NCI-H187 treated with DMSO at 0.1 percent for 48 hours (cell line): ENCODE measurements around the gene ARHGAP25.
A peak's percentile ranks its signal among the peaks of the same experiment; 100 is the strongest.

Source experiments
- DNase-seq: peaks from one replicate; lab custom pipeline; 2025; lab: John Stamatoyannopoulos, UW

Gene ARHGAP25

DNA sequence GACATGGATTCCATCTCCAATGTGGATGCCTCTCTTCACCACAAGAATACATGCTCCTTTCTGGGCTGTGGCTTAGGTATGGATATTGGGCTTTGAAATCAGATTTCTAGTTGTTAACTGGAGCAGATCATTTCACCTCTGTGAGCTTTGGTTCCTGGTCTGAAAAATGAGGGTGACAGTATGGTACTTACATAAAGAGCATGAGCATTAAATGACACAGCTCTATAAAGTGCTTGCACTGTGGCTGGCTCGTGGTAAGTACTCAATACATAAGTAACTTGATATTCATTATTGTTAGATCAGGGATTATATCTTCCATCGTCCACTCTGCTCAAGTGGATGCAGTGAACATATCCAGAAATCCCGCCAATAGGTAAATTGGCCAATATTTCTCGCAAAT lies 33.4 kb downstream of the ARHGAP25 start:
- DNase-seq: no peak

- DNase-seq: no peak
These were observed 33.9 kb downstream of the ARHGAP25 start for GRCh38 chr2:68768461-68768860.

DNA sequence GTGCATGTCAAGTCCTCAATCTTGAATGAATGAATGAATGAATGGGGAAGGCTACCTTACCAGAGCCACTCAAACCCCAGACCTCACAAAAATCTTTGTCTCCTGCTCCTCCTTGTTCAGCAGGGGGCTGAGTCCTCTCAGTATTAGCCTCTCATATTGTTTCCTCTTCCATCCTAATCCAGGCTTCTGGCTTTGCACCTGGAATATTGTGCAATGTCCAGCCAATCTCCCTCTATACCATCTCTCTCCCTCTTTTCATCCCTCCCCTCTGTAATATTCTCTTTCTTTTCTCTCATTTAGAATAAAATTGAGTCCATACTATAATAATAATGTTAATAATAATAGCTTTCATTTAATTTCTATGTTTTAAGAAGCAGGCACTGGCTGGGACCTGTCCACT lies 34.3 kb downstream of the ARHGAP25 start:
- DNase-seq: no peak

- DNase-seq: no peak
These were observed 35.1 kb downstream of the ARHGAP25 start for GRCh38 chr2:68769586-68770270.

DNA sequence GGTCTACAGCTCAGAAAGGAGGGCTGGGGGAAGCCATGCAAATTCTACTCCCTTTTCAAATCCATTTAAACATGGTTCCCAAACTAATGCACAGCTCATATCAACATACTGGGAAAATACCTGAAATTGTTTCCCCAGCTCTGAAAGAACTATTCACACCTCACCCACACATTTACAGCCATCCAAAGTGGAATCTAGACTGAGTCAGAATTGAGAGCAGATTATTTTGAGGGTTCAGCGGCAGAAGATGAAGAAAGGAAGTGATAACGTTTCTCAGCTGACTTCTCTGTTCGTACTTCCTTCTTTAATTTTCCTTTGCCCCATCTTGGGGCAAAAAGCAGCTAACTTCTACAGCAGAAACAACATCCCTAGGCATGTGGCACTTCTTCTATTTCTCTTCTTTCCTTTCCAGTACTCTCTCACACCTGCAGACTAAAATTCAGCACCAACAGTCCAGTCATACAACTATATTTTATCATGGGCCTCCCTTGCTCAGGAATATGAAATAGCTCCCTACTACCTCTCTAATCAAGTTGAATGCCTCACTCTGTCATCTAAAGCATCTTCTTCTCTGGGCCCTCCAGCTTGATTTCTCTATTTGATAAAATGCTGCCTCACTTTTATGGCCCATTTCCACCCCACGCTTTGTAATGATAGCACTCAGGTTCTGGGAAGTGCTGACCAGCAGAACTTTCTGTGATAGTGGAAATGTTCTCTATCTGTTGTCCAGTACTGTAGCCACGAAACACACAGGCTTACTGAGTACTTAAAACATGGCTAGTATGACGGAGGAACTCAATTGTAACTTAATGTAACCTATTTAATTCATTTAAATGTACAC lies 35.9 kb downstream of the ARHGAP25 start:
- DNase-seq: no peak

DNA sequence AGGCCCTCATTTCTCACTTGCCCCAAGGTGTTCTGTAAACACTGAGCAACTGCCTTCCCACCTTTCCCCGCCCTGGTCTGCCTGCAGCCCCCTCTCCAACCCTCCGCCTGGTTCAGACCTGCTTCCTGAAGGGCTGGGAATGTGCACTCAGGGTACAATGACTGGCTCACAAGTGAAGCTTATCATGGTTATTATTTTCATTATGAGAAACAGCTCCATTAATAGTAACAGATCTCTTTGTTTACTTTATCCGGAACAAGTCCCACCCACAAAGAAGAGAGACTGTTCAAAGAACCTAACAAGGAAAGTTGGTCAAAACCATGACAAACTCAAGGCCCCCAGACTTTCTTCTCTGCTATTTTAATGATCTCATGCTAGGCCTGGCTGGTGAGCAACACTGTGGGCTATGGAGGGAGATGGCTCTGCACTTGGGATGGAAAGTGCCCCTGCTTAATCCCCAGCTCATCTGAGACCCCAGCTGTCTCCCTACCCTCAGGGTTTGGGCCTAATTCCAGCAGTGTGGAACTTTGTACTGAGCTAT lies 36.7 kb downstream of the ARHGAP25 start:
- no peak for DNase-seq

DNA sequence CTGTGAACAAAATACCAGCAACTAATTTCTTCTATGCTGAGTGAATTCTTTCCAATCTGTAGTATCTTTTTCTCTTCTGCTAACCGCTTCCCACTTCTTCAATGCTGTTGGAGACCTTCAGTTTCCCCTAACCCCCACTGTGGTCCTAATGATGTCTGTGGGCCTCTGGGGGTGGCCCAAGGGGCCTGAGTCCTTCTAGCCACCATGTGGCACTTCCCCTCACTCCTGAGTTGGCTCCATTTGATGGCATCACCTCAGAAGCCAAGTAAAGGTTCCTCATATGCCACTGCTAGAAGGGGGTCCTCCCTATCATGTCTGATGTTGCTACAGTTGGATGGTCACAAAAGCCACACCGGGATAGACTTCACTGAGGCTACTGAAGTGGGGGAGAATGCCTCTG lies 37.5 kb downstream of the ARHGAP25 start:
- no peak for DNase-seq

GRCh38 chr2:68774569-68775271 lies 40.1 kb downstream of the ARHGAP25 start:
- no peak for DNase-seq

DNA sequence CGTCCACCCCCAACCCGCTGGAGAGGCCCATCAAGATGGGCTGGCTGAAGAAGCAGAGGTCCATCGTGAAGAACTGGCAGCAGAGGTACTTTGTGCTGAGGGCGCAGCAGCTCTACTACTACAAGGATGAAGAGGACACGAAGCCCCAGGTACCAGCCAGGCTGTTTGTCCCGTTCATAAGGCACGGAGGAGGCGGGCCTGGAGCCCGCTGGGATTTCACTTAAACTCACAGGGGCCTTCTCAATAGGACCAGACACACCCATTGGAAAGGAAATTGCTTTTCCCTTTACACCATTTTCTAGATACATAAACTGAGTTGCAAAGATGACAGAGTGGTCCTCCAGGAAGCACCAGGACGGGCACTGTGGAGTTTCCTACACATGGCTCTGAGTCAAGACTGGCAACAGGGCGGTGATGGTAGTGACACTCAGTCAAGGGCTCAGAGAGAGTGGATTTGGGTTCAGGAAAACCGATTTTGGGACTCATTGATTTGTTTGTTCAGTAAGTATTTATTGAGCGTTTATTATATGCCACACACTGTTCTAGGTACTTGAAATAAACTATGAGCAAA lies 40.7 kb downstream of the ARHGAP25 start:
- DNase-seq: no peak

GRCh38 chr2:68776124-68776523 lies 41.5 kb downstream of the ARHGAP25 start:
- DNase-seq: no peak

DNA sequence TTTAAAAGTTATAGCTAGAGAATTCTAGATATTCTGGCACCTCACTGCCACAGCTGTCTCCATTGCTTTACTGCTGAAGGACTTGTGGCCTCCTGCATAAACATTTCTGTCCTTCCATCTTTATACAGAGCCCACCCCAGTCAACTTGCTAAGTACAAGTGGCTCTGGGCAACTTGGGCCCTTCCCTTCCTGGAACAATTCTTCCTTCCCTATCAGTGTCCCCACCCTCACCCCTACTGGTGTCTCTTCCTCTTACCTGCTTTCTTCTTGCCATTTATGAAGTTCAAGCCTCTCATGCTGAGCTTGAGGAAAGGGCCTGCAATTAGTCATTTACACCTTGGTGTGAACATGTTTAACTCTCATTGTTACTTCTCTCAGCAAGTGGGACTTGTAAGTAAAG lies 45.0 kb downstream of the ARHGAP25 start:
- DNase-seq: no peak

DNA sequence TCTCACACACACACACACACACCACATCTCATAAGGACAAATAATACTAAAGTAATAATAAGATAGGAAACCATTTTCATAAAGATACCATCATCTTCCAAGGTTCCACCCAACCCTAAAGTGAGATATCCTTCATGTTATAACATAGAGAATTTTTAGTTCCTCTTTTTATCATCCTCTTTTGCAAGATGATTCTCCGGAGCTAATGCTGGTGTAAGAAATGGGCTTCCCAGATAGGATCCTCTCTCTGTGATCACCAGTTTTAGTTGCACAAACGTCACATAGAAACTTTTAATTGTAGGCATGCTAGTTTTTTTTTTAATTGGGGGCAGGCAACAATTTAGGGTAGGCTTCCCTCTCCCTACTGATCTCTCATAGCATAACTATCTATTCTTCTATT lies 49.6 kb downstream of the ARHGAP25 start:
- no peak for DNase-seq

GRCh38 chr2:68784915-68785314 lies 50.3 kb downstream of the ARHGAP25 start:
- no peak for DNase-seq

GRCh38 chr2:68787356-68787755 lies 52.7 kb downstream of the ARHGAP25 start:
- no peak for DNase-seq

GRCh38 chr2:68789603-68790002 lies 55.0 kb downstream of the ARHGAP25 start:
- no peak for DNase-seq

GRCh38 chr2:68790600-68790999 lies 56.0 kb downstream of the ARHGAP25 start:
- no peak for DNase-seq

- no peak for DNase-seq
These were observed 57.3 kb downstream of the ARHGAP25 start for GRCh38 chr2:68791914-68792313.

- DNase-seq: no peak
These were observed 58.1 kb downstream of the ARHGAP25 start for GRCh38 chr2:68792751-68793150.

DNA sequence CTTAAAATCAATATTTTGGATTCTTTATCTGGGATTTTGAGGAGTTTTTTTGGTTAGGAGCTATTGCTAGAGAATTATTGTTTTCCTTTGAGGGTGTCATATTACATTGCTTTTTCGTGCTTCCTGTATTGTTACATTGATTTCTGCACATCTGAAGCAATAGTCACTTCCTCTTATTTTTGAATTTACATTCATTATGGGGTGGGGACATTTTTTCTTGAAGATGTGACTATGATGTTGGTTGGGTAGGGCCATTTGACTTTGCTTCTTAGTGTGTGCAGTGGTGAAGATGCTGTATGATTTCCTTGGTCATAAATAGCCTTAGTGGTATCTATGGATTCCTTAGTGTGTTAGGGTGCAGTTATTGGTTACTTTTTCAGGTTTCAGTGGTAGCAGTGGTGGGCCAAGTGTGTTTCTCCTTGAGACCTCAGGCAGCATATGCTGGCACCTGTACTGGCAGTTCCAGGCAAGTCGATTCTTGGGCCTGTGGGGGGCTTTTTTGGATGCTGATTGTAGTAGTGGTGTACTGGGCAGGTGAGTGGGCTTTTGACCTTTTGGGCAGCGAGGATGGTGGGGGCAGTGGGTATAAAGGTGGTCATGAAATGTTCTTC lies 61.8 kb downstream of the ARHGAP25 start:
- DNase-seq: no peak

DNA sequence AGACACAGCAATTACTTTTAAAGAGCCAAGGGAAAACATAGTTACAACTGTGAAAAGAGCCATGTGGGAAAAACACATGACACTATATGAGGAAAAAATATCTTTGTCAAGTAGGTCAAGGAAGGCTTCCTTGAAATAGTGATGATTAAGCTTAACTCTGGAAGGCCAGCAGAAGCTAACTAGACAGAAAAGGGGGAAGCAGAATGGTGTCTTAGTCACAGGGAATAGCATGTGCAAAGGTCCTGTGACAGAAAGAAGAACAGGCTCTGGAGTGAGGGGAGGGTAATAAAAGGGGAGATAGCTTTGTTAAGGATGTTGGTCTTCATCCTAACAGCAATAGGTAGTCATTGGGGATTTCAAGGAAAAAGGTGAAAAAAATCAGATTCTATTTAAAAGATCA lies 64.0 kb downstream of the ARHGAP25 start:
- DNase-seq: no peak

- DNase-seq: peak; percentile 91
These were observed 64.8 kb downstream of the ARHGAP25 start for GRCh38 chr2:68799140-68800026.
